Fibroblast of peridontal ligament (primary cell): ENCODE measurements around the gene SPRN.
"Not testable (repeated sequence)": the region's sequence is repeated elsewhere in the genome, so short reads cannot be mapped to it uniquely, and the experiment has no call there.

Experiments used
- DNase-seq: peaks from one replicate; pipeline ENCODE4 v3.0.0-alpha.2; 2010; ENCODE audit errors: extremely low read depth

The SPRN gene

DNA sequence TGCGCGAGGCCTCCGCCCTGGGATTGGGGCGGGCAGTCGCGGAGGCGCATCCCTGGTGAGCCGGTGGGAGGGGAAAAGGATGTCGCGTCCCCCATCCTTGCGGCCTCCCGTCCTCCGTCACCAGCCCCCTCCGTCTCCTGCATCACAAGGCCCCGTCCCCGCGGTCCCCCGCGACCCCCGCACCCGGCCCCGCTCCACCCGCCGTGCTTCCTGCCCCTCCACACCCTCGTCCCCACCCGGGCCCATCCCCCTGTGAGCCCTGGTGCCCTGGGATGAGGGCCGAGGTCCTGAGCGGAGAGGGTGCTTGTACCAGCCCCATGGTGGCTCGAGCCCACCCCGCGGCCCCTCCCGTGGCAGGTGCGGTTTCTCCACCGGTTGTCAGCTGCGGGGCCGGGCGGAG is at the start of gene SPRN:
TSS of gene SPRN (minus strand) at position 25 of the 400 bp plus-strand sequence. CDS start 944 bp downstream, outside the sequence.
- DNase-seq, result not testable (repeated sequence)

GRCh38 chr10:133474027-133474426 is 49.6 kb upstream of the SPRN start:
- DNase-seq, result no peak

DNA sequence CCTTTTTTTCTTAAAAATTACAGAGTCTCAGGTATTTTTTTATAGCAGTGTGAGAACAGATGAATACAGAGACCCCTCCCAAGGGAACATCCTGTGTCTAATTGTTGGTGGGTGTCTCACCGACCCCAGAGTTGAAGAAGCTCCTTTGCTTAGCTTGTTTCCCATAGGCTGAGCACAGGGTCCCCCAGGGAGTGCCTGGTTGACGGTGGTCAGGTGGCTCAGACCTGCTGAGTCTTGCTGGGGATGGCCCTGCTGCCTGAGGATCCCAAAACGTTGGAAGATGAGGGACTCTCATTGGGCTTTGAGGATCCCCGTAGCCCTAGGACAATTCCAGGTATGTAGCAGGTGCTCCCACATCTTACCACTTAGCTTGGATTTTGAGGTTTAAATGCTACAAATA is 48.8 kb upstream of the SPRN start:
- no peak for DNase-seq

- DNase-seq, result no peak
These were observed 47.1 kb upstream of the SPRN start for GRCh38 chr10:133471300-133472109.

DNA sequence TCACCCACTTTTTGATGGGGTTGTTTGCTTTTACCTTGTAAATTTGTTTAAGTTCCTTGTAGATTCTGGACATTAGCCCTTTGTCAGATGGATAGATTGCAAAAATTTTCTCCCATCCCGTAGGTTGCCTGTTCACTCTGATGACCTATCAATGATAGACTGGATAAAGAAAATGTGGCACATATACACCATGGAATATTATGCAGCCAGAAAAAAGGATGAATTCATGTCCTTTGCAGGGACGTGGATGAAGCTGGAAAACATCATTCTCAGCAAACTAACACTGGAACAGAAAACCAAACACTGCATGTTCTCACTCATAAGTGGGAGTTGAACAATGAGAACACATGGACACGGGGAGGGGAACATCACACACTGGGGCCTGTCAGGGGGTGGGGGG is 44.8 kb upstream of the SPRN start:
- DNase-seq, result not testable (repeated sequence)

DNA sequence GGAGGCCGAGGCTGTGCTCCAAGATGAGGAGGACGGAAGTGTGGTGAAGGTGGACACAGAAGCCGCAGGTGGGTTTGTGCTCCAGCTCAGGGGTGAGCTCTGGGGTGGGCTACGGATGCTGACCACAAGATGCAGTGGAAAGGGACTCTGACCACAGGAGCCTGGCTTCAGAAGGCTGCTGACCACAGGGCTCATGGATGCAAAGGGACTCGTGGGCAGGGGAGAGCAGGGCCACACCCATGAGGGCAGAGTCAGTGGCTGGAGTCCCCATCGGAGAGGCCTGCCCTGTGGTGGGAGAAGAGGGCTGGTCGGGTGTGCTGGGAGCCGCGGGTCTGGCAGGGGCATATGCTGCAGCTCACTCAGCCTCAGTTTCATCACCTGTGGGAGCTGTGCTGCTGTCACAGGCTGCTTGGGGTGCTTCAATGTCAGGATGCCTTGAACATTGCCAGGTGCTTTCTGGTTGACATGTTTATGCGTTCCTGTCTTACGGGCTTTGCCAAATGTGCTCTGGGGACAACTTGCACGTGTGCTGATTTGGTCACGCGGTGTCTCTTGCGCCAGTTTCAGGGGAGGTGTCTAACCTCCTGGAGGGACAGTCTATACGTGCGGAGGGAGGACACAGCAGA is 43.0 kb upstream of the SPRN start:
- no peak for DNase-seq

GRCh38 chr10:133466683-133467275 is 42.4 kb upstream of the SPRN start:
- DNase-seq, result no peak

GRCh38 chr10:133465950-133466474 is 41.6 kb upstream of the SPRN start:
- DNase-seq, result no peak

DNA sequence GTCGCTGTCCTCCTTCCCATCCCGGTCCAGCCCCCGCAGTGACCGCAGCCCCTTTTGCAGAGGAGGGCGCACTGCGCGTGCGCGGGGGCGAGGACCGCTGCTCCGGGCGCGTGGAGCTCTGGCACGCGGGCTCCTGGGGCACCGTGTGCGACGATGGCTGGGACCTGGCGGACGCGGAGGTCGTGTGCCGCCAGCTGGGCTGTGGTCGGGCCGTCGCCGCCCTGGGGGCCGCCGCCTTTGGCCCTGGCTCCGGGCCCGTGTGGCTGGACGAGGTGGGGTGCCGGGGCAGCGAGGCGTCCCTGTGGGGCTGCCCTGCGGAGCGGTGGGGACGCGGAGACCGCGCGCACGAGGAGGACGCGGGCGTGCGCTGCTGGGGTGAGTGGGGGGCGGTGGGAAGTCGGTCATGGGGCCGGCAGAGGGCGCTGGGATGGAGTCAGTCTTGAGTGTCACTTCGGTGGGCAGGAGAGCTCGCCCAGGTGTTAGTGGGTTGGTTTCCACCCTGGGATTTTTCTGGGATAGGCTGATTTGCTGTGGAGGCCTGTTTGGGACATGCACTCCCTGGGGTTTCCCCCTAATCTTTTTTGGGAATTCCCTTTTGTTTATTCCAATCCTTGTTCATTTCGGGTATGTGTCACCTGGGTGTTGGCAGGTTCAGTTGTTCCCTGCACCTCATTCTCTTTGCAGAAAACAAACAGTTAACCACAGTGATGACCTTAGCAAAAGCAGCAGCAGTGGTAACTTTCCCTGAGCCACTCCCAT is 40.9 kb upstream of the SPRN start:
- DNase-seq, result no peak

- no peak for DNase-seq
These were observed 40.2 kb upstream of the SPRN start for GRCh38 chr10:133464582-133465031.

DNA sequence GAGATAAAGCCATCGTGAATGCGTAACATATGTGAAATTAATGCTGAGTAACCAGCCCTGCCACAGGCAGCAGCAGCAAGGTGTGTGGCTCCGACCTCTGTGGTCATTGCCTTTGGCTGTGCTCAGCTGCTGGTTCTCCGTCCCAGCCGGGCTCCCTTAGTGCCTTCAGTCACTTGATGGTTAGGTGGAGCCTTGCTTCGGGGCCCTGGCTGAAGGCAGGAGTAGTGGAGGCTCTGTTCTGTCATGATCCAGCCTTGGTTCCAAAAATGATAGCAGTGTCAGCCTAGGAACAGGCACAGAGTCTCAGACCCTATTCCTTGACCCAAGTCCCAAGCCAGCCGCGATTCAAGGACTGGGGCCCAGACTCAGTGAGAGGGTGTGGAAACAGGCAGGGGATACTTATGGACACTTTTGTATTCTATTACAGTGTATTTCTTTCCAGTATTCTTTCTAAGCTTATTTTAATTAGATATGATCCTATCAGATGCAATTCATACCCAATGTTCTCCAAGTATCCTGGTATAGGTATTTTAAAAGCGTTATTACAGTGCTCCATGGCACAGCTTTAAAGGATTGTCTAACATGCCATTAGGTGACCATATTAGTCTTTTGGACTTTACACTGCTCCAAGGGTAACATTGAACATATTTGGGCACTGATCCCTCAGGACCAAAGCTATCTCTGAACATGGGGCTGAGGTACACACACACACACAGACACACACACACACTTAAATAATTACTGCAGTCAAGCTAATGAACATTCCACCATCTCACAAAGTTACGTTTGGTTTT is 38.3 kb upstream of the SPRN start:
- DNase-seq, result no peak

- no peak for DNase-seq
These were observed 37.4 kb upstream of the SPRN start for GRCh38 chr10:133461841-133462240.

DNA sequence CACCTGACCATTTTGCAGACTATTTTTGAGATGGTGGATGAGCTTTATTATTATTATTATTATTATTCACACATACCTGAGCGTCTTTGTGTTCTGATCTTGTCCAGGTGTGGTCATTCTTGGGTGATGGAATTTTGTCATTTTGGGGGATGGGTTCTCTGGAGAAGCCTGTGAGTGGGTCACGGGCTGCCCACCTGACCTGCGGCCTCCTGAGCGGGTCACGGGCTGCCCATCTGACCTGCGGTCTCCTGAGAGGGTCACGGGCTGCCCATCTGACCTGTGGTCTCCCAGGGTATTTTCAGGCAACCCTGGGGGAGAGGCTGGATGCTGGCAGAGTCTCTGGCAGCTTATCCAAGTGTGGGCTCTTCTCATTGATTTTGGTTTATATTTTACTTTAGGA is 36.6 kb upstream of the SPRN start:
- no peak for DNase-seq

- no peak for DNase-seq
These were observed 35.9 kb upstream of the SPRN start for GRCh38 chr10:133460208-133460769.

GRCh38 chr10:133459454-133460207 is 35.2 kb upstream of the SPRN start:
- no peak for DNase-seq

GRCh38 chr10:133458710-133459453 is 34.5 kb upstream of the SPRN start:
- DNase-seq, result no peak

- no peak for DNase-seq
These were observed 33.7 kb upstream of the SPRN start for GRCh38 chr10:133458021-133458709.

DNA sequence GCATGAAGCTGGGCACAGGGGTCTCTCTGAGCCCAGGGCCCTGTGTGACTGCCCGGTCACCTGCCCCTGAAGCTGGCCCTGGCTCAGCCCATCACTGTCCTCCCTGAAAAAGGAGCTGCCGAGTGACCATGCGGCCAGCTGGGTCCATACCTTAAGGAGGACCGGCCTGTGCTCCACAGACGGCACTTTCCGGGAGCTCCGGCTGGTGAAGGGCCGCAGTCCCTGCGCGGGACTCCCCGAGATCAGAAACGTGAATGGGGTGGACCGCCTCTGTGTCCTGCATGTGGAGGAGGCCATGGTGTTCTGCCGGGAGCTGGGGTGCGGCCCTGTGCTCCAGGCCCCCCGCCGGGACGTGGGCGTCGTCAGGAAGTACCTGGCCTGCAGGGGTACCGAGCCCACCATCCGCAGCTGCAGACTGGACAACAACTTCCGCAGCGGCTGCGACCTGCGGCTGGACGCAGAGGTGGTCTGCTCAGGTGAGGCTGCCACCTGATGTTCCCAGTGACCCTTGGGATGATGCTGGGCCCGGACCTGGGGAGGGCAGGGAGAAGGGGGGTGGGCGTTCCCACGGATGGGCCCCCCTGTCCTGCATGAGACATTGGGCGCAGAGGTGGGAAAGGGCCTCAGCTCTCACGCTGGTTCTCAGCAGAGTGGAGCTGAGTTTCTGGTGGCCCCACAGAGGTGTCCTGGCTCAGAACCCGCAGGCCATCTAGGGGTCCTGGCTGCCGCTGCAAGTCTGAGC is 32.8 kb upstream of the SPRN start:
- no peak for DNase-seq
